Adipocyte (in vitro differentiated cells): ENCODE measurements around the gene LAMA3.
"Not testable (repeated sequence)": the region's sequence is repeated elsewhere in the genome, so short reads cannot be mapped to it uniquely, and the experiment has no call there.

ENCODE experiments used
- DNase-seq: peaks from one replicate; pipeline ENCODE4 v3.0.0-alpha.2; 2015; ENCODE audit warnings: low read depth
- H3K27me3 ChIP-seq: replicated peaks from 2 replicates; pipeline ENCODE4 v1.7.0; 2013; ENCODE audit warnings: mild to moderate bottlenecking, low read length, moderate library complexity; ENCODE audit not compliant: control insufficient read depth, insufficient read depth
- H3K36me3 ChIP-seq: 2 replicates; pipeline ENCODE4 v1.7.0; 2013; ENCODE audit warnings: low read length, mild to moderate bottlenecking, moderate library complexity; ENCODE audit not compliant: control insufficient read depth, insufficient read depth, severe bottlenecking
- H3K4me1 ChIP-seq: 2 replicates; pipeline ENCODE4 v1.7.0; 2013; ENCODE audit warnings: mild to moderate bottlenecking, low read length, moderate library complexity; ENCODE audit not compliant: control insufficient read depth, insufficient read depth
- H3K4me3 ChIP-seq: 2 replicates; pipeline ENCODE4 v1.7.0; 2013; ENCODE audit warnings: mild to moderate bottlenecking, low read length, moderate library complexity
- H3K9ac ChIP-seq: 2 replicates; pipeline ENCODE4 v1.7.0; 2013; ENCODE audit warnings: mild to moderate bottlenecking, low read length, moderate library complexity
- H3K9me3 ChIP-seq: 2 replicates; pipeline ENCODE4 v1.7.0; 2013; ENCODE audit warnings: mild to moderate bottlenecking, low read length, moderate library complexity; ENCODE audit not compliant: control insufficient read depth

Gene LAMA3

GRCh38 chr18:23721696-23722480, 32.6 kb downstream of the LAMA3 start:
- Histone ChIP-seq H3K36me3 (no peaks in the 10 kb centered on the region), H3K4me3 (no peak overlapping the region)

GRCh38 chr18:23722646-23723045, 33.4 kb downstream of the LAMA3 start:
- H3K36me3 ChIP-seq = no peaks in the 10 kb centered on the region
- peak overlapping the region; percentile 28 for H3K9ac ChIP-seq
- no peak overlapping the region for H3K4me3 ChIP-seq
- DNase-seq = peak; percentile 31
- no peaks in the 10 kb centered on the region for H3K9me3 ChIP-seq
- no peaks in the 10 kb centered on the region for H3K27me3 ChIP-seq
- peaks cover 49% of the 10 kb centered on the region for H3K4me1 ChIP-seq

More at GRCh38 chr18:23721696-23722480, 32.6 kb downstream of the LAMA3 start:
- Histone ChIP-seq H3K9me3 (no peaks in the 10 kb centered on the region), H3K27me3 (no peaks in the 10 kb centered on the region), H3K9ac (peak overlapping the region; percentile 28), H3K4me1 (peaks cover 54% of the 10 kb centered on the region)
- peak; percentile 43 for DNase-seq

DNA sequence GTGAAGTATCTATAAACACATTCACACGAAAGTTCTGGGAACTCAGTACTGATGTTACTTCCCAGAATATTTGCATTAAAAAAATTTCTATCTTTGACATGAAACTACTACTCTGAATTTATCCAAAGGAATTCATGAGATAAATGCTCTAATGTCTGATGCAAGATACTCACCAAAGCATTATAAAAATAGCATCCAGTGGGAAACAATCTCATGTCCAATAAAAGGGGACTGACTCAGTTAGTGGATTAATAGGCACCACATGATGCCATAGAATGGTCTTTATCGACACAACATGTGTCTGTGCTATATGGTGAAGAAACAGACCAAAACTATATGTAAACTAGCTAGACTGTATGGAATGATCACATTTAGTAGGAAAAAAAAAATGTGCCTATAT, 33.9 kb downstream of the LAMA3 start:
- Histone ChIP-seq H3K27me3 (no peaks in the 10 kb centered on the region), H3K4me1 (peaks cover 45% of the 10 kb centered on the region), H3K9ac (no peak overlapping the region), H3K36me3 (no peaks in the 10 kb centered on the region), H3K4me3 (no peak overlapping the region), H3K9me3 (no peaks in the 10 kb centered on the region)
- peak; percentile 39 for DNase-seq

DNA sequence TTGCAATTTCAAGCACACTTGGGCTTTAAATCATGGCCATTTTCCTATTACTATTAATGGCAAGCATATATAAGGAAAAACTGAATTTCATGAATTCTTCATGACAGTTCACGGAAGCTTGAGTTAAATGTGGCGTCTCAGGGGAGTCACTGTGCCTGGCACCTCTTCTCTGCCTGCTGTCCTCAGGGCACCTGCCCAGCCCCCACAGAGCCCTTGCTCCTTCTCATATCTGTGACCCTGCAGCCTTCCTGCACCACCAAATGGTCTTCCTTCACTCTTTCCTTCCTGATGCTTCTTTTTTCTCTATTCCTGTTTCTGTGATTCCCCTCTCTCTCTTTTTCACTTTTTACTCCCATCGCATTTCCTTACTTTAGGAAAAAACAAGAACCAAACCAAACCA, 35.4 kb downstream of the LAMA3 start:
- Histone ChIP-seq H3K4me1 (peaks cover 31% of the 10 kb centered on the region), H3K27me3 (no peaks in the 10 kb centered on the region), H3K36me3 (no peaks in the 10 kb centered on the region), H3K4me3 (no peak overlapping the region), H3K9ac (no peak overlapping the region), H3K9me3 (no peaks in the 10 kb centered on the region)
- DNase-seq = no peak

- no peak for DNase-seq
- no peak overlapping the region for H3K9ac ChIP-seq
- peaks cover 26% of the 10 kb centered on the region for H3K4me1 ChIP-seq
- no peaks in the 10 kb centered on the region for H3K9me3 ChIP-seq
- H3K4me3 ChIP-seq = no peak overlapping the region
- no peaks in the 10 kb centered on the region for H3K36me3 ChIP-seq
- H3K27me3 ChIP-seq = no peaks in the 10 kb centered on the region
Observed at GRCh38 chr18:23725351-23725750, 36.1 kb downstream of the LAMA3 start.

GRCh38 chr18:23725827-23726661, 36.8 kb downstream of the LAMA3 start:
- Histone ChIP-seq H3K27me3 (no peaks in the 10 kb centered on the region), H3K9me3 (no peaks in the 10 kb centered on the region), H3K9ac (no peak overlapping the region), H3K36me3 (no peaks in the 10 kb centered on the region), H3K4me1 (peaks cover 25% of the 10 kb centered on the region), H3K4me3 (no peak overlapping the region)
- peak; percentile 54 for DNase-seq

- Histone ChIP-seq H3K36me3 (no peaks in the 10 kb centered on the region), H3K4me1 (peaks cover 11% of the 10 kb centered on the region), H3K27me3 (no peaks in the 10 kb centered on the region), H3K9ac (no peak overlapping the region), H3K9me3 (no peaks in the 10 kb centered on the region), H3K4me3 (no peak overlapping the region)
- DNase-seq = no peak
Observed at GRCh38 chr18:23727707-23728493, 38.6 kb downstream of the LAMA3 start.

DNA sequence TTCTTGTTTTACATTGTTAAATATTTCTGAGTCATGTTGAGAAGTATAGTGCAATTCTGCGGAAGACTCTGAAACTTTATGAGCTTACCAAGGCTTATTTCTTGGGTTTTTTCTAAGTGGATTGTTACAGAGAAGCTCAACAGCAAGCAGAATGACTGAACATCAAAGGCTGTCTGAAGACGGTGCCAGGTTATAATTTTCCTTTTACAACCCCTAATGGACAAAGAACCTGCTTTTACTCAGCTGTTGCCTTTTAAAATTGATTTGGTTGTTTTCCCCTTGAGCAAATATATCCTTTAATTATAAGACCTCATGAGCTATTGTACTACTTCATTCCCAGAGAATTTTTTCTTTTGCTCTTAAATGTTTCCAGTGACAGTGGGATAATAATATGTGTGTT, 41.6 kb downstream of the LAMA3 start:
- no peak overlapping the region for H3K9ac ChIP-seq
- H3K9me3 ChIP-seq = no peaks in the 10 kb centered on the region
- peaks cover 6% of the 10 kb centered on the region for H3K4me1 ChIP-seq
- DNase-seq = no peak
- no peaks in the 10 kb centered on the region for H3K36me3 ChIP-seq
- H3K27me3 ChIP-seq = no peaks in the 10 kb centered on the region
- H3K4me3 ChIP-seq = no peak overlapping the region

GRCh38 chr18:23731861-23732260, 42.6 kb downstream of the LAMA3 start:
- no peak for DNase-seq
- H3K27me3 ChIP-seq = no peaks in the 10 kb centered on the region
- H3K36me3 ChIP-seq = no peaks in the 10 kb centered on the region
- no peaks in the 10 kb centered on the region for H3K9me3 ChIP-seq
- H3K4me3 ChIP-seq = no peak overlapping the region
- no peak overlapping the region for H3K9ac ChIP-seq
- peaks cover 6% of the 10 kb centered on the region for H3K4me1 ChIP-seq

DNA sequence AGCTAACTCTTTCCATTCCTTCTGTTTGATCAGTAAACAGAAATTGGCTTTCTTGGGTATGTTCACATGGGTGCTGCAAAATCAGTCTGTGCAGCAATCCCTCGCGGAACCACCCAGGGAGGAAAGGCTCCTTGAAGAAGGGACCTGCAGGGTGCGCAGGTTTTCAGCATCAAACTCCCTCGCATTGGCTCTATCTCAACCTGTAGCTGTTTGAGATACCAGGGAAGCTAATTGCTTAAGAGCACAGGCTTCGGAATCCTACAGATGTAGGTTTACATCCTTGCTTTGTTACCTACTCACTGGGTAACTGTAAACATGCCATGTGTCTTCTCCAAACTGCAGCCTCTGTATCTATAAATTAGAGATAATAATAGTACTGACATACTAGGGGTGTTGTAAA, 43.2 kb downstream of the LAMA3 start:
- H3K9ac ChIP-seq = no peak overlapping the region
- no peak overlapping the region for H3K4me3 ChIP-seq
- no peak for DNase-seq
- no peaks in the 10 kb centered on the region for H3K9me3 ChIP-seq
- H3K36me3 ChIP-seq = no peaks in the 10 kb centered on the region
- peaks cover 6% of the 10 kb centered on the region for H3K4me1 ChIP-seq
- H3K27me3 ChIP-seq = no peaks in the 10 kb centered on the region

DNA sequence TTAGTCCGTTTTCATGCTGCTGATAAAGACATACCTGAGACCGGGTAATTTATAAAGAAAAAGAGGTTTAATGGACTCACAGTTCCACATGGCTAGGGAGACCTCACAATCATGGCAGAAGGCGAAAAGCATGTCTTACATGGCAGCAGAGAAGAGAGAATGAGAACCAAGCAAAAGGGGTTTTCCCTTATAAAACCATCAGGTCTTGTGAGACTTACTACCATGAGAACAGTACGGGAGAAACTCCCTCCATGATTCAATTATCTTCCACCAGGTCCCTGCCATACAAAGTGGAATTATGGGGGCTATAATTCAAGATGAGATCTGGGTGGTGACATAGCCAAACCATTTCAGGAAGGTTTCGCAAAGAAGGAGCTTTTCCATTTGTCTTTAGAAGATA, 44.0 kb downstream of the LAMA3 start:
- not testable (repeated sequence) for H3K36me3 ChIP-seq, H3K9me3 ChIP-seq, H3K4me1 ChIP-seq, H3K27me3 ChIP-seq, H3K9ac ChIP-seq, DNase-seq, H3K4me3 ChIP-seq
